Activated CD4-positive, alpha-beta memory T cell treated with anti-CD3 and anti-CD28 coated beads for 36 hours (primary cell): Measurements from ENCODE around the gene TCEA3. TPM values are rescaled to one million over a fixed set of nuclear protein-coding genes. Genes with fewer than 3 reads are reported as not detected.

Source experiments
- CTCF ChIA-PET: fragments of 350-600 bp; sonication (Branson Sonifier 250); formaldehyde crosslinking; loops from one replicate; lab custom pipeline; 2021; ENCODE audit warnings: antibody characterized with exemption, inconsistent platforms; lab: Charles Lee
- POLR2A ChIA-PET: fragments of 350-600 bp; sonication (Branson Sonifier 250); formaldehyde crosslinking; loops from one replicate; lab custom pipeline; 2021; ENCODE audit warnings: antibody characterized with exemption; lab: Charles Lee
- DNase-seq: peaks from one replicate; pipeline ENCODE4 v3.0.0-alpha.2; 2020
- H3K27ac Mint-ChIP-seq: one replicate; pipeline ENCODE4 v1.8.0; 2021; ENCODE audit warnings: mixed read lengths
- H3K27me3 Mint-ChIP-seq: one replicate; pipeline ENCODE4 v1.8.0; 2021; ENCODE audit warnings: mixed read lengths
- H3K36me3 Mint-ChIP-seq: one replicate; pipeline ENCODE4 v1.8.0; 2021; ENCODE audit warnings: mixed read lengths
- H3K4me1 Mint-ChIP-seq: one replicate; pipeline ENCODE4 v1.8.0; 2021; ENCODE audit warnings: low read depth, mixed read lengths
- H3K4me3 Mint-ChIP-seq: one replicate; pipeline ENCODE4 v1.8.0; 2021; ENCODE audit warnings: mild to moderate bottlenecking, mixed read lengths
- H3K9me3 Mint-ChIP-seq: one replicate; pipeline ENCODE4 v1.8.0; 2021; ENCODE audit warnings: mixed read lengths
- intact Hi-C: fragments of 100-400 bp; cut with micrococcal nuclease; formaldehyde crosslinking; loops from one replicate; pipeline ENCODE4 v1.15.1; 2023
- total RNA-seq, 2 experiments: library from RNA; stranded (reverse); gene quantifications; one replicate each; pipeline ENCODE4 v1.2.3, GENCODE V29; 2021

Gene TCEA3
- total RNA-seq, 2 experiments from 2014 or later: 4.4 to 4.5 TPM

- CTCF ChIA-PET: interaction anchor here (1.1 kb wide), 1 partner anchor 66 kb away, joined by 4 read pairs; no protein-coding TSS in a partner anchor
- no peak for DNase-seq
- H3K27ac Mint-ChIP-seq: no peak overlapping the region
- intact Hi-C loops: no loop called here
- no peaks in the 10 kb centered on the region for H3K9me3 Mint-ChIP-seq
- H3K36me3 Mint-ChIP-seq: peaks cover 60% of the 10 kb centered on the region
- POLR2A ChIA-PET: no interaction called here
- no peak overlapping the region for H3K4me3 Mint-ChIP-seq
- H3K27me3 Mint-ChIP-seq: no peaks in the 10 kb centered on the region
- H3K4me1 Mint-ChIP-seq: peaks cover 54% of the 10 kb centered on the region
Observed at GRCh38 chr1:23337869-23338268, 86.7 kb downstream of the TCEA3 start.

- POLR2A ChIA-PET: no interaction called here
- no peak for DNase-seq
- CTCF ChIA-PET: no interaction called here
- intact Hi-C loops: no loop called here
- Mint-ChIP-seq H3K4me3 (no peak overlapping the region), H3K27ac (no peak overlapping the region), H3K27me3 (no peaks in the 10 kb centered on the region), H3K36me3 (peaks cover 54% of the 10 kb centered on the region), H3K4me1 (peaks cover 22% of the 10 kb centered on the region), H3K9me3 (no peaks in the 10 kb centered on the region)
Observed at GRCh38 chr1:23331713-23332112, 92.8 kb downstream of the TCEA3 start.

Other genes starting within 250 kb of the TCEA3 start
- not detected for gene HTR1D, start 207.2 kb downstream of the TCEA3 start, total RNA-seq
- gene HNRNPR, start 80.5 kb downstream of the TCEA3 start, total RNA-seq: 100 to 1,000 TPM; 180 to 183 TPM
- 1 to 10 TPM; 4.6 to 4.8 TPM for gene ZNF436, start 54.9 kb downstream of the TCEA3 start, total RNA-seq
- under 1 TPM; 0.50 to 0.58 TPM for gene ASAP3, start 59.4 kb upstream of the TCEA3 start, total RNA-seq
- gene E2F2, start 106.5 kb upstream of the TCEA3 start, total RNA-seq: 10 to 100 TPM; 22.1 to 26.3 TPM
- gene ID3, start 134.8 kb upstream of the TCEA3 start, total RNA-seq: 10 to 100 TPM; 35.9 to 36.2 TPM